Type B pancreatic cell (in vitro differentiated cells): ENCODE data around the gene PCDHGA9. TPM values are rescaled to one million over a fixed set of nuclear protein-coding genes. Genes with fewer than 3 reads are reported as not detected.

Source experiments
- DNase-seq: peaks from one replicate; pipeline ENCODE4 v3.0.0; 2021; ENCODE audit warnings: mixed read lengths; ENCODE audit not compliant: unreplicated experiment; ENCODE audit errors: extremely low spot score
- H3K27ac Mint-ChIP-seq: 2 replicates; pipeline ENCODE4 v1.8.0; 2021; ENCODE audit warnings: mild to moderate bottlenecking, mixed read lengths
- H3K27me3 Mint-ChIP-seq: 2 replicates; pipeline ENCODE4 v1.8.0; 2021; ENCODE audit warnings: mixed read lengths
- H3K36me3 Mint-ChIP-seq: 2 replicates; pipeline ENCODE4 v1.8.0; 2021; ENCODE audit warnings: mixed read lengths
- H3K4me1 Mint-ChIP-seq: one replicate; pipeline ENCODE4 v1.8.0; 2021; ENCODE audit warnings: mixed read lengths; ENCODE audit not compliant: unreplicated experiment
- H3K4me3 Mint-ChIP-seq: 2 replicates; pipeline ENCODE4 v1.8.0; 2021; ENCODE audit warnings: mild to moderate bottlenecking, mixed read lengths
- H3K9me3 Mint-ChIP-seq: 2 replicates; pipeline ENCODE4 v1.8.0; 2021; ENCODE audit warnings: mixed read lengths
- total RNA-seq: library from RNA; stranded (reverse); gene quantifications from 2 replicates; pipeline ENCODE4 v1.2.1, GENCODE V29; 2021; ENCODE audit warnings: low replicate concordance
- TF ChIP-seq, protein P1 (sequence below): fragments of 200-600 bp; sonication (generic); conservative IDR thresholded peaks from 2 replicates; pipeline ENCODE4 v1.5.0; 2021; ENCODE audit warnings: antibody characterized with exemption, mild to moderate bottlenecking

PCDHGA9 gene
- total RNA-seq, 1 donor from 2014 or later, result 0.97 TPM

DNA sequence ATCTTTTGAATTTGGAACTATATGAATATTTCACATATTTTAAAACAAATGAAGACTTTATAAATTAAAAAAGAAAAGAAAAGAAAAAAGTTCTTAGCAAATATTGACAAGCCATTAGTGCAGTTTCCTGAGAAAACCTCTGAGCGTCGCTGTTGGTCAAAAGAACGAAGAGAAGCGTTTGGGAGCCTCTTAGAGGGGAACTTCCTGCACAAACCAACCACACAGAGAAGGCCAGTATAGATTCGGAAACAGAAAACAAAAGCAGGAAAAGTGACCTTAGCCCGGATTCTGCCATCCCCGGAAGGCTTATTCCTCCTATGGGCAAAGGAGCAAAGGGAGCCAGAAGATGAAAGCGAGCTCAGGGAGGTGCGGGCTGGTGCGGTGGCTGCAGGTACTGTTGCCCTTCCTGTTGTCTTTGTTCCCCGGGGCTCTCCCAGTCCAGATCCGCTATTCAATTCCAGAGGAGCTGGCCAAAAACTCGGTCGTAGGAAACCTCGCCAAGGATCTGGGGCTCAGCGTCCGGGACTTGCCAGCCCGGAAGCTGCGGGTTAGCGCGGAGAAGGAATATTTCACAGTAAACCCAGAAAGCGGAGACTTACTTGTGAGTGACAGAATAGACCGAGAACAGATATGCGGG, 42.7 kb upstream of the PCDHGA9 start, which contains the start of gene PCDHGB2:
Gene PCDHGB2 (plus strand): TSS at position 205 of the 637 bp plus-strand sequence. CDS start 142 bp downstream, at position 347.
- Mint-ChIP-seq H3K36me3 (no peaks in the 10 kb centered on the region), H3K27me3 (no peaks in the 10 kb centered on the region), H3K27ac (no peak within 1 kb of the TSS), H3K9me3 (peaks cover 14% of the 10 kb centered on the region), H3K4me1 (no peaks in the 10 kb centered on the region), H3K4me3 (no peak within 1 kb of the TSS)
- TF ChIP-seq, protein P1, sequence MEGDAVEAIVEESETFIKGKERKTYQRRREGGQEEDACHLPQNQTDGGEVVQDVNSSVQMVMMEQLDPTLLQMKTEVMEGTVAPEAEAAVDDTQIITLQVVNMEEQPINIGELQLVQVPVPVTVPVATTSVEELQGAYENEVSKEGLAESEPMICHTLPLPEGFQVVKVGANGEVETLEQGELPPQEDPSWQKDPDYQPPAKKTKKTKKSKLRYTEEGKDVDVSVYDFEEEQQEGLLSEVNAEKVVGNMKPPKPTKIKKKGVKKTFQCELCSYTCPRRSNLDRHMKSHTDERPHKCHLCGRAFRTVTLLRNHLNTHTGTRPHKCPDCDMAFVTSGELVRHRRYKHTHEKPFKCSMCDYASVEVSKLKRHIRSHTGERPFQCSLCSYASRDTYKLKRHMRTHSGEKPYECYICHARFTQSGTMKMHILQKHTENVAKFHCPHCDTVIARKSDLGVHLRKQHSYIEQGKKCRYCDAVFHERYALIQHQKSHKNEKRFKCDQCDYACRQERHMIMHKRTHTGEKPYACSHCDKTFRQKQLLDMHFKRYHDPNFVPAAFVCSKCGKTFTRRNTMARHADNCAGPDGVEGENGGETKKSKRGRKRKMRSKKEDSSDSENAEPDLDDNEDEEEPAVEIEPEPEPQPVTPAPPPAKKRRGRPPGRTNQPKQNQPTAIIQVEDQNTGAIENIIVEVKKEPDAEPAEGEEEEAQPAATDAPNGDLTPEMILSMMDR, result peak; percentile 50
- DNase-seq, result no peak

DNA sequence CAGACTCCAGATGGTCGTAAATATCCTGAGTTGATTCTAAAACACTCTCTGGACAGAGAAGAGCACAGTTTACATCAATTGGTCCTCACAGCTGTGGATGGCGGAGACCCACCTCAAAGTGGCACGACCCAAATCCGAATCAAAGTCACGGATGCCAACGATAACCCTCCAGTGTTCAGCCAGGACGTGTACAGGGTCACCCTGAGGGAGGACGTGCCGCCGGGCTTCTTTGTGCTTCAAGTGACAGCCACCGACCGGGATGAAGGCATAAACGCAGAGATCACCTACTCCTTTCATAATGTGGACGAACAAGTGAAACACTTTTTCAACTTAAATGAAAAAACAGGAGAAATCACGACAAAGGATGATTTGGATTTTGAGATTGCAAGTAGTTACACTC, 41.9 kb upstream of the PCDHGA9 start:
- Mint-ChIP-seq H3K36me3 (no peaks in the 10 kb centered on the region), H3K4me3 (no peak overlapping the region), H3K4me1 (no peaks in the 10 kb centered on the region), H3K27me3 (no peaks in the 10 kb centered on the region), H3K27ac (no peak overlapping the region), H3K9me3 (peaks cover 14% of the 10 kb centered on the region)
- no peak for DNase-seq
- TF ChIP-seq, protein P1, result no peak

DNA sequence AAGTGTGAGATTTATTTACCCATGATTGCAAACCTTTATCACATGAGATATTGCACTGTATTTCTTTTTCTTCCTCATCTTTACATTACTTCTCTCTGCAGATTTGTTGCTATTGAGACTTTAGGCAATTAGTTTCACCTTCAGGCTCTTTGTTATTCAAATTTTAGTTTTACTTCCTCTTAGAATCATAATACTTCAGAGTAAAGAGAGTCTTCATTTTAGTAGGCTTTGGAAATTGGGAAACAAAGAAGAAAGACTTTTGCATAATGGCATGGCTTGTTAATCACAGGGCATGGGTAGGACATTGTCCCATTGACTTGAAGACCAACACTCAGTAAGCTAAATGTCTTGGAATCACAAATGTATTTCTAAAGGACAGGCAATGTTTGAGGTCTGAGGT, 39.9 kb upstream of the PCDHGA9 start:
- Mint-ChIP-seq H3K4me1 (no peaks in the 10 kb centered on the region), H3K27ac (no peak overlapping the region), H3K27me3 (no peaks in the 10 kb centered on the region), H3K4me3 (no peak overlapping the region), H3K9me3 (peaks cover 14% of the 10 kb centered on the region), H3K36me3 (no peaks in the 10 kb centered on the region)
- TF ChIP-seq, protein P1, result no peak
- DNase-seq, result no peak

DNA sequence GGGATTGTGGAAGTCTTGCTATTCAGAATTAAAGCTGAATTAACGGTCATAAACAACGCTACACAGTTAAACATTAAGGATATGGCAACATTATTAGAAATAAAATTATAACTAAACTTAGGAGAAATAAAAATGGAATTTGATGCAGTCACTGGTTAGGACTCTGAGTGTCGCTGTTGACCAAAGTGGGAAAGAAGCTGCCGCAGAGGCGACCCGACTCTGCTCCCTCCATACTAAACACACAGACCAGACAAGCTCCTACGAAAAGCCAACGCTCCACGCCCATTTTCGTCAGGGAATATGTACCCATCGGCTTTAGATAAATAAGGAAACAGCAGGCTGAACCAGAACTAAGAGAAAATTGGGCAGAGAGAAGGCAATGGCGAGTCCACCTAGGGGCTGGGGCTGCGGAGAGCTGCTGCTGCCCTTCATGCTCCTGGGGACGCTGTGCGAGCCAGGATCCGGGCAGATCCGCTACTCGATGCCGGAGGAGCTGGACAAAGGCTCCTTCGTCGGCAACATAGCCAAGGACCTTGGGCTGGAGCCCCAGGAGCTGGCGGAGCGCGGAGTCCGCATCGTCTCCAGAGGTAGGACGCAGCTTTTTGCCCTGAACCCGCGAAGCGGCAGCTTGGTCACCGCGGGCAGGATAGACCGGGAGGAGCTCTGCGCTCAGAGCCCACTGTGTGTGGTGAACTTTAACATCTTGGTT, 38.5 kb upstream of the PCDHGA9 start, which contains the start of gene PCDHGA5:
Gene PCDHGA5 (plus strand): TSS at position 211 of the 709 bp plus-strand sequence. CDS start 169 bp downstream, at position 380.
- H3K27ac Mint-ChIP-seq, result no peak within 1 kb of the TSS
- TF ChIP-seq, protein P1, result no peak
- H3K4me1 Mint-ChIP-seq, result no peaks in the 10 kb centered on the region
- no peaks in the 10 kb centered on the region for H3K27me3 Mint-ChIP-seq
- H3K36me3 Mint-ChIP-seq, result no peaks in the 10 kb centered on the region
- H3K4me3 Mint-ChIP-seq, result no peak within 1 kb of the TSS
- peaks cover 10% of the 10 kb centered on the region for H3K9me3 Mint-ChIP-seq
- no peak for DNase-seq

DNA sequence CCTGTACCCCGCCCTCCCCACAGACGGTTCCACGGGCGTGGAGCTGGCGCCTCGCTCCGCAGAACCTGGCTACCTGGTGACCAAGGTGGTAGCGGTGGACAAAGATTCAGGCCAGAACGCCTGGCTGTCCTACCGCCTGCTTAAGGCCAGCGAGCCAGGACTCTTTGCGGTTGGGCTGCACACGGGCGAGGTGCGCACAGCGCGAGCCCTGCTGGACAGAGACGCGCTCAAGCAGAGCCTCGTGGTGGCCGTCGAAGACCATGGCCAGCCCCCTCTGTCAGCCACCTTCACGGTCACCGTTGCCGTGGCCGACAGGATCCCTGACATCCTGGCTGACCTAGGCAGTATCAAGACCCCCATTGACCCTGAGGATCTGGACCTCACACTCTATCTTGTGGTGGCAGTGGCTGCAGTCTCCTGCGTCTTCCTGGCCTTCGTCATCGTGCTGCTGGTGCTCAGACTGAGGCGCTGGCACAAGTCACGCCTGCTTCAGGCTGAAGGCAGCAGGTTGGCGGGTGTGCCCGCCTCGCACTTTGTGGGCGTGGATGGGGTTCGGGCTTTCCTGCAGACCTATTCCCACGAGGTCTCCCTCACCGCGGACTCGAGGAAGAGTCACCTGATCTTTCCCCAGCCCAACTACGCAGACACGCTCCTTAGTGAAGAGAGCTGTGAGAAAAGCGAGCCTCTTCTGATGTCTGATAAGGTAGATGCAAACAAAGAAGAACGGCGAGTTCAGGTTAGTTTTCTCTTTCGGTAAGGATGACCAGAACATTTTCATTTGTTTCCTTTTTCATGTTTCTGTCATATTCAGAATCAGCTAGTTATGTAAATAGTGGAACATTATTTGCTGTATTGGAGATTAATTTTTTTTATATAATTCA, 36.3 kb upstream of the PCDHGA9 start:
- H3K4me3 Mint-ChIP-seq, result no peak overlapping the region
- TF ChIP-seq, protein P1, result no peak
- H3K4me1 Mint-ChIP-seq, result no peaks in the 10 kb centered on the region
- no peaks in the 10 kb centered on the region for H3K27me3 Mint-ChIP-seq
- H3K27ac Mint-ChIP-seq, result no peak overlapping the region
- H3K9me3 Mint-ChIP-seq, result peaks cover 5% of the 10 kb centered on the region
- no peaks in the 10 kb centered on the region for H3K36me3 Mint-ChIP-seq
- no peak for DNase-seq
